GM18870 (cell line): ENCODE data around the gene BICRA.
"Not testable (repeated sequence)": the region's sequence is repeated elsewhere in the genome, so short reads cannot be mapped to it uniquely, and the experiment has no call there.

ENCODE experiments used
- ATAC-seq: cut with Tn5 transposase; IDR thresholded peaks from one replicate; pipeline ENCODE4 v1.9.1; 2021; ENCODE audit warnings: moderate library complexity; ENCODE audit not compliant: unreplicated experiment

The BICRA gene

GRCh38 chr19:47707135-47707925 lies 98.4 kb downstream of the BICRA start:
- no peak for ATAC-seq

GRCh38 chr19:47711652-47712242 lies 102.8 kb downstream of the BICRA start:
- ATAC-seq = no peak

DNA sequence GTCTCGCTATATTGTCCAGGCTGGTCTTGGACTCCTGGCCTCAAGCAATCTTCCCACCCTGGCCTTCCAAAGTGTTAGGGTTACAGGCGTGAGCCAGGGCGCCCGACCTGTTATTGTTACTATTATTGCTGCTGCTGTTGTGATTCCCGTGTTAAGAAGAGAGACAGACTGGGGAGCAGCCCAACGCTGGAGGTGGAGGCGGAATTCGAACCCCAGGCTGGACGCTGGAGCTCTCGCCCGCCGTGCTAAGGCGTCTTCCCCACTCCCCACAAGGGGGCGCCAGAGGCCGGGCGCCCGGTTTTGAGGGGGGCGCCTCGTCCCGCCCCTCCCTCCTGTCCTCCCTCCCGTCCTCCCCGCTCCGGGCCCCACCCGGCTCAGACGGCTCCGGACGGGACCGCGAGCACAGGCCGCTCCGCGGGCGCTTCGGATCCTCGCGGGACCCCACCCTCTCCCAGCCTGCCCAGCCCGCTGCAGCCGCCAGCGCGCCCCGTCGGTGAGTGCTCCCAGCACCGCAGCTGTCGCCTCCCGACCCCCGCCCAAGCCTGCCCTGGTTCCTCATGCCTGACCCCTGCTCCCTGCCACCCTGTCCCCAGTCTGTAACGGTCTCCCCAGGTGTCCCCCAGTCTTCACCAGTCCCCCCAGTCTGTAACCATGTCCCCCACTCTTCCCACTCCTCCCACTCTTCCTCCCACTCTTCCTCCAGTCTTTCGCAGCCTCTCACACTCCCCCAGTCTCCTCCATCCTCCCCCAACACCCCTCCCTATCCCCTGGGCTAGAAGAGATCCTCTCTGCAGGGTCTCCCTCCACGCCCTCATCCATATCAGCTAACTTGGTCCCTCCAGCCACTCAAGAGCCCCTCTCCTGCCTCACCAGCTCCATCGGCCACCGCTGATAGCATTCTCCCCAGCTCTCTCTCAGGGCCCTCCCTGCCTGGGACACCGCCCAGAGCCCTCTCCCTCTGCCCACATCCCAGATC lies 104.4 kb downstream of the BICRA start, which contains the start of gene EHD2:
Gene EHD2 (plus strand): TSS at position 377 of the 976 bp plus-strand sequence. CDS start 3,191 bp downstream, outside the sequence.
- ATAC-seq = no peak

DNA sequence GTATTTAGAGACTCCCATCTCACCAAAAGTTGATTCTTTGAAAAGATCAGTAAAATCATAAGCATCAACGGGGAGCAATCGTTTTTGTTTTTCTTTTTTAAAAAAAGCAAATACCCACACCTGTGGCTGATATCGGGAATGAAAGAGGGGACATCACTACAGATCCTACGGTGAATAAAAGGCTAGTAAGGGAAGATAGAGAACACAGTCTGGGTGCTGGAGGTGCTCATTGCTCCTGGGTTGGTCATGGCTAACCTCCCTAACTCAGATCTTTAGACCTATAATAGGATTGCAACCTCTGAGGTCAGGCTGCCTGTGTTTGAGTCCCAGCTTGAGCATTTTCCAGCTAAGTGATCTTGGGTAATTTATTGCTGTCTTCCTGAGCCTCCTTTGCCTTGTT lies 105.4 kb downstream of the BICRA start:
- ATAC-seq = no peak

GRCh38 chr19:47714855-47715254 lies 105.9 kb downstream of the BICRA start:
- not testable (repeated sequence) for ATAC-seq

GRCh38 chr19:47716270-47716937 lies 107.5 kb downstream of the BICRA start:
- ATAC-seq = no peak

DNA sequence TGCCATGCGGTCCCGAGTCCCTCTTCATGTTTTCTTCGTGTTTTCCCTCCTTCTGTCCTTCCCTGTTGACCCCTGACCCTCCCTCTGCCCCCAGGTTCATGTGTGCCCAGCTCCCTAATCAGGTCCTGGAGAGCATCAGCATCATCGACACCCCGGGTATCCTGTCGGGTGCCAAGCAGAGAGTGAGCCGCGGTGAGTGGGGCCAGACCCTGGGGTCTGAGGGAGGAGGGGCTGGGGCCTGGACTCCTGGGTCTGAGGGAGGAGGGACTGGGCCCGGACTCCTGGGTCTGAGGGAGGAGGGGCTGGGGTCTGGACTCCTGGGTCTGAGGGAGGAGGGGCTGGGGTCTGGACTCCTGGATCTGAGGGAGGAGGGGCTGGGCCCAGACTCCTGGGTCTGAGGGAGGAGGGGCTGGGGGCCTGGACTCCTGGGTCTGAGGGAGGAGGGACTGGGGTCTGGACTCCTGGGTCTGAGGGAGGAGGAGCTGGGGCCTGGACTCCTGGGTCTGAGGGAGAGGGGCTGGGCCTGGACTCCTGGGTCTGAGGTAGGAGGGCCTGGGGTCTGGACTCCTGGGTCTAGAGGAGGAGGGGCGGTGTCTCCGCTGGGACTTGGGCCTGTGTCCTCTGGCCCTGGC lies 109.6 kb downstream of the BICRA start:
- ATAC-seq = not testable (repeated sequence)

- no peak for ATAC-seq
These were observed 110.3 kb downstream of the BICRA start for GRCh38 chr19:47719047-47719859.

GRCh38 chr19:47720669-47721422 lies 111.9 kb downstream of the BICRA start:
- ATAC-seq = no peak

- ATAC-seq = no peak
These were observed 114.6 kb downstream of the BICRA start for GRCh38 chr19:47723581-47723940.

GRCh38 chr19:47725759-47726401 lies 116.9 kb downstream of the BICRA start:
- no peak for ATAC-seq

GRCh38 chr19:47726467-47726866 lies 117.5 kb downstream of the BICRA start:
- ATAC-seq = no peak

GRCh38 chr19:47728295-47728694 lies 119.4 kb downstream of the BICRA start:
- ATAC-seq = not testable (repeated sequence)

DNA sequence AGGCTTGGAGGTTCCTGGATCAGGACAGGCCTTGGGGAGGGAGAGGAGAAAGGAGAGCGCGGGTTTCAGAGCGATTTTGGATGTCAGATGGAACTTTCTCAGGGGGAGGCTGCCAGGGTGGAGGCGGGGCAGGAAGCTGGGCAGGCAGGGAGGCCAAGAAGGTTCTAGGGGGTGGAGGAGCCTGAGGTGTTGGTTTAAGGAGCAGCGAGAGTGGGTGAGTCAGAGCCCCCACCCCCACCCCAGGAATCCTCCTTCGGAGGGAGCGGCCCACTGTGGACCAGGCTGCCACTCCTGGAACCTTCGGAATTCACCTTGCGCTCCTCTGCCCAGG lies 120.5 kb downstream of the BICRA start:
- no peak for ATAC-seq

DNA sequence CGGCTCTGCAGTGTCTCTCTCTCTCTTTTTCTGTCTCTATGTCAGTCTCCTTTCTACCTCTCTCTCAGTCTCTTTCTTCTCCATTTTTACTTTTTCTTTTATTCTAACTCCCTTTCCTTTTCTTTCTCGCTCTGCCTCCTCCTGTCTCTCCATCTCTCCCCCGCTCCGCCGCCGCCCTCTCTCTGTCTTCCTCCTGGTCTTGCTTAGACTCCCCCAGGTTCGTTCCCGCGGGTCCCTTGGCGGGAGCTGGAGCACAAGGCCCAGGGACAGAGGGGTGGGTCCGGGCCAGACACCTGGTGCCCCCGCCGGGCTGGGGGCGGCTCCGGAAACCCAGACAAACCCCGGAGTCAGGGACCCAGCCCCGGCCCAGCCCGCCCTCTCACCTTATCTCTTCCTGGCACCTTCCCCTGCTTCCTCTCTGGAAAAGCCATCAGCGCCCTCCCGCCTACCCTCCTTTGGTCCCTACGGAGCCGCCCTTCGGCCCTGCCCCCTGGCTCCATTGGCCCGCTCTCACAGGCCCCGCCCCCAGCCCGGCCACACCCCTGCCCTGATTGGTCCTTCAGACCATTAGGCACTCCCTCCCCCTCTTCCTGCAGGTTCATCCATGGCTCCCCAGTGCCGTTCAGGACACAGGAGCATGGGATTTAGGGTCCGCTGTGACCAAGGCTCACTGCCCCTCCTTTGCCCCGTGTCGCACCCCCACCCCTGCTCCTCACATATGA lies 121.0 kb downstream of the BICRA start:
- ATAC-seq = no peak

- ATAC-seq = no peak
These were observed 121.6 kb downstream of the BICRA start for GRCh38 chr19:47730521-47730889.

GRCh38 chr19:47730910-47731309 lies 122.0 kb downstream of the BICRA start:
- no peak for ATAC-seq

- ATAC-seq = no peak
These were observed 126.2 kb downstream of the BICRA start for GRCh38 chr19:47735131-47735530.
